ENCODE data around the gene ATP8A2.

- no peak for TF ChIP-seq CTCF (IDR thresholded peaks at IDR 0.05)
- TF ChIP-seq EP300 (IDR thresholded peaks at IDR 0.05) = no peak
- no peak for TF ChIP-seq POLR2AphosphoS5 (IDR thresholded peaks at IDR 0.05)
Measured at GRCh38 chr13:26060357-26060756, 688.6 kb downstream of the ATP8A2 start.
